ENCODE data around the gene PLAC8L1.

GRCh38 chr5:146060221-146060585 is 45.2 kb downstream of the PLAC8L1 start:
- TF ChIP-seq CTCF (conservative IDR thresholded peaks at IDR 0.05; ENCODE audit: low read length), result no peak
- TF ChIP-seq EZH2phosphoT487 (IDR thresholded peaks at IDR 0.05; ENCODE audit: borderline replicate concordance, low read depth, low read length), result no peak
